CD4-positive, alpha-beta T cell (primary cell): ENCODE measurements around the gene HIBCH. TPM values are rescaled to one million over a fixed set of nuclear protein-coding genes. Genes with fewer than 3 reads are reported as not detected.
"Not testable (repeated sequence)": the region's sequence is repeated elsewhere in the genome, so short reads cannot be mapped to it uniquely, and the experiment has no call there.

Experiments used
- ATAC-seq: fragments of 200-7000 bp; cut with Tn5 transposase; one replicate; pipeline ENCODE4 v1.10.0; 2022; ENCODE audit warnings: mild to moderate bottlenecking; ENCODE audit not compliant: poor library complexity
- CTCF ChIA-PET: fragments of 350-600 bp; sonication (Branson Sonifier 250); formaldehyde crosslinking; loops from one replicate; lab custom pipeline; 2021; ENCODE audit warnings: antibody characterized with exemption, inconsistent platforms; lab: Charles Lee
- POLR2A ChIA-PET: fragments of 350-600 bp; sonication (Branson Sonifier 250); formaldehyde crosslinking; loops from one replicate; lab custom pipeline; 2021; ENCODE audit warnings: antibody characterized with exemption, inconsistent platforms; lab: Charles Lee
- DNase-seq, 14 experiments: peaks; one replicate each; pipeline ENCODE4 v3.0.0-alpha.2; 2013 to 2020; ENCODE audit warnings: mixed read lengths in 2 of 14
- H3K27ac ChIP-seq, 2 donors: one replicate each; pipeline versions ENCODE4 v1.5.1 to v1.7.0; 2013; ENCODE audit warnings: low read length in 2 of 2, low read depth in 1 of 2, mild to moderate bottlenecking in 1 of 2
- H3K27me3 ChIP-seq, 2 experiments: 1 replicate in 1 of 2; 2 replicates in 1 of 2; pipeline versions ENCODE4 v1.6.1 to v1.7.0; 2013; ENCODE audit warnings: low read length in 2 of 2, control low read depth in 1 of 2, mild to moderate bottlenecking in 1 of 2, moderate library complexity in 1 of 2; ENCODE audit not compliant: insufficient read depth in 2 of 2, control insufficient read depth in 1 of 2
- H3K36me3 ChIP-seq: one replicate; pipeline ENCODE4 v1.6.1; 2013; ENCODE audit warnings: low read length, control low read depth; ENCODE audit not compliant: insufficient read depth
- H3K4me1 ChIP-seq: one replicate; pipeline ENCODE4 v1.6.1; 2013; ENCODE audit warnings: low read length, control low read depth; ENCODE audit not compliant: insufficient read depth
- H3K4me3 ChIP-seq: one replicate; pipeline ENCODE4 v1.5.1; 2013; ENCODE audit warnings: mild to moderate bottlenecking, low read length, moderate library complexity
- H3K9me3 ChIP-seq, 2 experiments: 1 replicate in 1 of 2; 2 replicates in 1 of 2; pipeline versions ENCODE4 v1.6.1 to v1.7.0; 2013; ENCODE audit warnings: low read length in 2 of 2, mild to moderate bottlenecking in 2 of 2, control low read depth in 1 of 2, moderate library complexity in 1 of 2; ENCODE audit not compliant: control insufficient read depth in 1 of 2, insufficient read depth in 1 of 2
- H3K27ac Mint-ChIP-seq: one replicate; pipeline ENCODE4 v1.8.0; 2020; ENCODE audit warnings: mixed read lengths
- H3K27me3 Mint-ChIP-seq: one replicate; pipeline ENCODE4 v1.8.0; 2021; ENCODE audit warnings: mixed read lengths
- H3K36me3 Mint-ChIP-seq: one replicate; pipeline ENCODE4 v1.8.0; 2021; ENCODE audit warnings: low read depth, mixed read lengths
- H3K4me1 Mint-ChIP-seq: one replicate; pipeline ENCODE4 v1.8.0; 2021; ENCODE audit warnings: low read depth, mixed read lengths
- H3K4me3 Mint-ChIP-seq: one replicate; pipeline ENCODE4 v1.8.0; 2020; ENCODE audit warnings: mild to moderate bottlenecking, mixed read lengths
- H3K9me3 Mint-ChIP-seq: one replicate; pipeline ENCODE4 v1.8.0; 2020; ENCODE audit warnings: mixed read lengths
- intact Hi-C, 2 experiments: fragments of 100-400 bp; cut with DNase I in 1 of 2; cut with micrococcal nuclease in 1 of 2; formaldehyde crosslinking; loops; one replicate each; pipeline versions ENCODE4 v1.15.1 to v1.9.0; 2023 to 2025; cut with DNase I, micrococcal nuclease
- total RNA-seq, 174 experiments: library from RNA in 2 of 174; stranded (reverse) in 2 of 174; gene quantifications; one replicate each; pipeline ENCODE4 v1.2.3 and lab custom pipeline; 2021 to 2026
- TF ChIP-seq, protein P1 (sequence below): fragments of 200-600 bp; IDR thresholded peaks from one replicate; pipeline ENCODE4 v1.8.0; 2022; ENCODE audit warnings: antibody characterized with exemption, mild to moderate bottlenecking

HIBCH gene
- total RNA-seq, 2 experiments from 2014 or later: 3.5 to 7.1 TPM

DNA sequence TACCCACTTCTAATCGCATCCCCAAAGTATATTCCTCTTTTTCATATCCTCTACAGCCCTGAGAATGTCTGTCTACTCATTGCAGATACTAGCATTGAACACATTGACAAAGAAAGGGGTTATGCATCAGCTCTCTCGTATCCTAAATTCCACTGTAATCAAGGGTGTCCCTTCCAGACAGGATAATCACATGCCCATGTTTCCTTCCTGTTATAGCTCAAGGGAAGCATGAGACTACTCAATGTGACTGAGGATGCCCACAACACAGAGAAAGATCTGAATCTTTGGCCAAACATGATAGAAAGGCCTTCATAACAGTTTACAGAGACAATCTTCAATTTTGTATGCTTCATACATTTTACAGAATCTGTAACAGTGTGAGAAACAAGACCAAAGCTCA, 69.2 kb downstream of the HIBCH start:
- Mint-ChIP-seq H3K9me3 (no peaks in the 10 kb centered on the region), H3K36me3 (peaks cover 52% of the 10 kb centered on the region), H3K4me1 (no peaks in the 10 kb centered on the region), H3K27ac (no peak overlapping the region), H3K4me3 (no peak overlapping the region), H3K27me3 (no peaks in the 10 kb centered on the region)
- ATAC-seq: no peak
- POLR2A ChIA-PET: no interaction called here
- no peaks in the 10 kb centered on the region for H3K27me3 ChIP-seq
- CTCF ChIA-PET: no interaction called here
- no peak overlapping the region for H3K27ac ChIP-seq
- H3K4me3 ChIP-seq: no peak overlapping the region
- H3K36me3 ChIP-seq: peaks cover 32% of the 10 kb centered on the region
- intact Hi-C loops: no loop called here
- TF ChIP-seq, protein P1, sequence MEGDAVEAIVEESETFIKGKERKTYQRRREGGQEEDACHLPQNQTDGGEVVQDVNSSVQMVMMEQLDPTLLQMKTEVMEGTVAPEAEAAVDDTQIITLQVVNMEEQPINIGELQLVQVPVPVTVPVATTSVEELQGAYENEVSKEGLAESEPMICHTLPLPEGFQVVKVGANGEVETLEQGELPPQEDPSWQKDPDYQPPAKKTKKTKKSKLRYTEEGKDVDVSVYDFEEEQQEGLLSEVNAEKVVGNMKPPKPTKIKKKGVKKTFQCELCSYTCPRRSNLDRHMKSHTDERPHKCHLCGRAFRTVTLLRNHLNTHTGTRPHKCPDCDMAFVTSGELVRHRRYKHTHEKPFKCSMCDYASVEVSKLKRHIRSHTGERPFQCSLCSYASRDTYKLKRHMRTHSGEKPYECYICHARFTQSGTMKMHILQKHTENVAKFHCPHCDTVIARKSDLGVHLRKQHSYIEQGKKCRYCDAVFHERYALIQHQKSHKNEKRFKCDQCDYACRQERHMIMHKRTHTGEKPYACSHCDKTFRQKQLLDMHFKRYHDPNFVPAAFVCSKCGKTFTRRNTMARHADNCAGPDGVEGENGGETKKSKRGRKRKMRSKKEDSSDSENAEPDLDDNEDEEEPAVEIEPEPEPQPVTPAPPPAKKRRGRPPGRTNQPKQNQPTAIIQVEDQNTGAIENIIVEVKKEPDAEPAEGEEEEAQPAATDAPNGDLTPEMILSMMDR: no peak
- no peak for DNase-seq
- no peaks in the 10 kb centered on the region for H3K4me1 ChIP-seq
- H3K9me3 ChIP-seq: no peaks in the 10 kb centered on the region

GRCh38 chr2:190235551-190236075, 84.0 kb downstream of the HIBCH start:
- DNase-seq (no peak), ATAC-seq (no peak)
- H3K4me3 ChIP-seq: no peak overlapping the region
- CTCF ChIA-PET: no interaction called here
- H3K27me3 ChIP-seq: no peaks in the 10 kb centered on the region
- no peaks in the 10 kb centered on the region for H3K4me1 Mint-ChIP-seq
- H3K36me3 Mint-ChIP-seq: peaks cover 81% of the 10 kb centered on the region
- H3K4me3 Mint-ChIP-seq: no peak overlapping the region
- peaks cover 13% of the 10 kb centered on the region for H3K9me3 Mint-ChIP-seq
- H3K27ac Mint-ChIP-seq: no peak overlapping the region
- no peak overlapping the region for H3K27ac ChIP-seq
- POLR2A ChIA-PET: no interaction called here
- H3K4me1 ChIP-seq: no peaks in the 10 kb centered on the region
- H3K9me3 ChIP-seq: peaks cover 0 to 5% of the 10 kb centered on the region in 2 experiments
- H3K27me3 Mint-ChIP-seq: no peaks in the 10 kb centered on the region
- H3K36me3 ChIP-seq: no peaks in the 10 kb centered on the region
- intact Hi-C loops: no loop called here
- TF ChIP-seq, protein P1: no peak

DNA sequence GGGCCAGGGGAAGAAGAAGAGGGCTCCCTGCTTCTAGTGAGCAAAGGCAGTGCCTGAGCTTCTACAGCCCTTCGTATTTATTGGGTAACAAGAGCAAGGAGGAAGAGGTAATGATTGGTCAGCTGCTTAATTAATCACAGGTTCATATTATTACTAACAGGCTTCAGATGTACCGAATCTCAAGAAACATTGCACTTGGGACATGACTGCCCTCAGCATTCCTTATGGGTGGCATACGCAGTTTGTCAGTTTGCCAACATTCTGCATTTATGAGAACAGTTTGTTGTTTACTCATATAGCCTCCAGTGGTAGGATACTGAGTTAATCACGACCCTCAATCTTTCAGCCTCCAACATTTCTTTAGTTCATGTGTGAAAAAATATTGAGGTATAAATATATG, 84.5 kb downstream of the HIBCH start:
- peaks cover 81% of the 10 kb centered on the region for H3K36me3 Mint-ChIP-seq

GRCh38 chr2:190223989-190224388, 95.6 kb downstream of the HIBCH start:
- CTCF ChIA-PET, H3K4me1 ChIP-seq, H3K27me3 ChIP-seq, H3K4me3 ChIP-seq, H3K4me3 Mint-ChIP-seq, DNase-seq, intact Hi-C loops, H3K27me3 Mint-ChIP-seq, POLR2A ChIA-PET, ATAC-seq, H3K27ac Mint-ChIP-seq, H3K27ac ChIP-seq, H3K36me3 ChIP-seq, H3K4me1 Mint-ChIP-seq, H3K9me3 ChIP-seq: not testable (repeated sequence)
- H3K9me3 Mint-ChIP-seq: peaks cover 11% of the 10 kb centered on the region
- peaks cover 98% of the 10 kb centered on the region for H3K36me3 Mint-ChIP-seq

More for the DNA sequence above, 84.5 kb downstream of the HIBCH start:
- H3K27ac Mint-ChIP-seq: no peak overlapping the region
- no peaks in the 10 kb centered on the region for H3K4me1 Mint-ChIP-seq
- Histone ChIP-seq H3K9me3 (peaks cover 0 to 5% of the 10 kb centered on the region in 2 experiments), H3K27ac (no peak overlapping the region), H3K4me3 (no peak overlapping the region), H3K36me3 (no peaks in the 10 kb centered on the region), H3K27me3 (no peaks in the 10 kb centered on the region), H3K4me1 (no peaks in the 10 kb centered on the region)
- ChIA-PET POLR2A (no interaction called here), CTCF (no interaction called here)
- intact Hi-C loops: no loop called here
- no peaks in the 10 kb centered on the region for H3K27me3 Mint-ChIP-seq
- peaks cover 9% of the 10 kb centered on the region for H3K9me3 Mint-ChIP-seq
- no peak overlapping the region for H3K4me3 Mint-ChIP-seq
- no peak for ATAC-seq
- no peak for DNase-seq
- TF ChIP-seq, protein P1: no peak

DNA sequence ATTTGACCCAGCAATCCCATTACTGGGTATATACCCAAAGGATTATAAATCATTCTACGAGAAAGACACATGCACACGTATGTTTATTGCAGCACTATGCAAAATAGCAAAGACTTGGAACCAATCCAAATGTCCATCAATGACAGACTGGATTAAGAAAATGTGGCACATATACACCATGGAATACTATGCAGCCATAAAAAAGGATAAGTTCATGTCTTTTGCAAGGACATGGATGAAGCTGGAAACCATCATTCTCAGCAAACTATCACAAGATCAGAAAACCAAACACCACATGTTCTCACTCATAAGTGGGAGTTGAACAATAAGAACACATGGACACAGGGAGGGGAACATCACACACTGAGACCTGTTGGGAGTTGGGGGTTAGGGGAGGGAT, 96.9 kb downstream of the HIBCH start:
- H3K4me3 ChIP-seq, CTCF ChIA-PET, intact Hi-C loops, H3K9me3 ChIP-seq, DNase-seq, H3K4me1 Mint-ChIP-seq, H3K27me3 Mint-ChIP-seq, H3K27me3 ChIP-seq, H3K27ac Mint-ChIP-seq, H3K27ac ChIP-seq, ATAC-seq, POLR2A ChIA-PET, H3K4me3 Mint-ChIP-seq, H3K4me1 ChIP-seq, H3K36me3 ChIP-seq, H3K9me3 Mint-ChIP-seq: not testable (repeated sequence)
- H3K36me3 Mint-ChIP-seq: peaks cover 92% of the 10 kb centered on the region
